ENCODE measurements around the gene PLXNC1. TPM values are rescaled to one million over a fixed set of nuclear protein-coding genes. Genes with fewer than 3 reads are reported as not detected.

The PLXNC1 gene
- total and polyA plus RNA-seq, 9 of the 15 experiments (the other 6 are each of a cell fraction or from before 2014, with no cell fraction given): 0.08 to 0.87 (median 0.28) TPM

GRCh38 chr12:94099632-94100031 is 48.7 kb upstream of the PLXNC1 start (continued):
- TF ChIP-seq TRIM24 (IDR thresholded peaks at IDR 0.05) (peak in 1 of 2 experiments; percentile 35; a peak in 1 of 4 replicates), GTF2B (IDR thresholded peaks at IDR 0.05; ENCODE audit: extremely low read depth, insufficient read length) (no peak), U2AF2 (optimal IDR thresholded peaks at IDR 0.05; ENCODE audit: low read depth, low read length) (no peak), JUND (IDR thresholded peaks at IDR 0.05; ENCODE audit: borderline replicate concordance, low read depth, low read length) (peak; percentile 55), JUND (tag; IDR thresholded peaks at IDR 0.05; ENCODE audit: borderline replicate concordance, low read depth, low read length) (no peak; the same call in 2 of the 3 replicates), ZNF584 (CRISPR knock-in tag; IDR thresholded peaks at IDR 0.05; ENCODE audit: low read depth) (no peak), SRF (CRISPR knock-in tag; IDR thresholded peaks at IDR 0.05) (peak in 1 of 2 experiments; percentile 81; a peak in 2 of 4 replicates), EP300 (IDR thresholded peaks at IDR 0.05; ENCODE audit: low read length) (peak; percentile 42), HDAC2 (IDR thresholded peaks at IDR 0.05) (peak; percentile 12; the same call in 1 of the 2 replicates), ATF7 (IDR thresholded peaks at IDR 0.05) (no peak), NFXL1 (CRISPR knock-in tag; IDR thresholded peaks at IDR 0.05) (no peak), L3MBTL2 (IDR thresholded peaks at IDR 0.05) (peak; percentile 81), CREB1 (IDR thresholded peaks at IDR 0.05) (no peak), CREB1 (CRISPR knock-in tag; IDR thresholded peaks at IDR 0.05) (peak; percentile 4; the same call in 1 of the 2 replicates), ATF4 (CRISPR knock-in tag; IDR thresholded peaks at IDR 0.05) (no peak), TAF1 (IDR thresholded peaks at IDR 0.05; ENCODE audit: control insufficient read depth, extremely low read depth, insufficient read depth, low read length, severe bottlenecking) (no peak), POLR2G (IDR thresholded peaks at IDR 0.05; ENCODE audit: low read depth, low read length) (0 out of 2 replicates have a peak, but pooled peaks have one; percentile 7), VEZF1 (CRISPR knock-in tag; IDR thresholded peaks at IDR 0.05) (peak; percentile 46; the same call in 1 of the 2 replicates), PKNOX1 (IDR thresholded peaks at IDR 0.05) (peak; percentile 61)

Measured in K562 (cell line).